HCT116 (cell line): Measurements from ENCODE around the gene GUCY2C. TPM values are rescaled to one million over a fixed set of nuclear protein-coding genes. Genes with fewer than 3 reads are reported as not detected.

ENCODE experiments used
- ATAC-seq: fragments of 200-7000 bp; cut with Tn5 transposase; 2 replicates; pipeline ENCODE4 v1.9.1; 2020; ENCODE audit warnings: mild to moderate bottlenecking, moderate library complexity
- BruUV-seq: library from RNA; stranded (reverse); fragments of 400-500 nt; replicated peaks from 2 replicates; lab custom pipeline; 2021; lab: Mats Ljungman, UMichigan
- CTCF ChIA-PET: fragments of 300-600 bp; sonication (Branson Sonifier 250); formaldehyde crosslinking; loops from one replicate; lab custom pipeline; 2021; ENCODE audit warnings: antibody characterized with exemption; lab: Charles Lee
- POLR2A ChIA-PET: fragments of 300-600, 350-600 bp; sonication (Branson Sonifier 250); formaldehyde crosslinking; loops from one replicate; lab custom pipeline; 2021; ENCODE audit warnings: antibody characterized with exemption; lab: Charles Lee
- RAD21 ChIA-PET, 2 experiments: fragments of 300-600 bp; sonication (Branson Sonifier 250); formaldehyde crosslinking; loops; one replicate each; lab custom pipeline; 2023; ENCODE audit warnings: low total read pairs in 2 of 2; ENCODE audit not compliant: uncharacterized antibody in 2 of 2, unreplicated experiment in 2 of 2, low non-redundant PET in 1 of 2; lab: Charles Lee
- DNase-seq: peaks from one replicate; pipeline ENCODE4 v3.0.0-alpha.2; 2010; ENCODE audit warnings: low read depth, low spot score
- H2AFZ ChIP-seq: fragments of 200-600 bp; shearing (Covaris generic), sonication (generic); 2 replicates; pipeline ENCODE4 v1.6.1; 2017; ENCODE audit warnings: low read depth, mixed run types, mixed read lengths, antibody characterized with exemption, low read length; ENCODE audit not compliant: poor library complexity, severe bottlenecking
- H3K27ac ChIP-seq: 2 replicates; pipeline ENCODE4 v1.5.1; 2012; ENCODE audit warnings: low read depth, low read length
- H3K27me3 ChIP-seq: fragments of 200-600 bp; sonication (generic); 2 replicates; pipeline ENCODE4 v1.6.1; 2016; ENCODE audit warnings: mixed run types, low read length, mixed read lengths; ENCODE audit not compliant: insufficient read depth
- H3K36me3 ChIP-seq, 2 experiments: fragments of 200-500 bp in 1 of 2; fragments of 200-600 bp in 1 of 2; sonication (Bioruptor generic) in 1 of 2; sonication (generic) in 1 of 2; 2 replicates each; pipeline versions ENCODE4 v1.5.1 to v1.6.1; 2014 to 2016; ENCODE audit warnings: low read length in 2 of 2, inconsistent platforms in 1 of 2, mixed read lengths in 1 of 2, mixed run types in 1 of 2; ENCODE audit not compliant: insufficient read depth in 2 of 2, control insufficient read depth in 1 of 2
- H3K4me1 ChIP-seq, 2 experiments: fragments of 200-600 bp in 1 of 2; sonication (generic) in 1 of 2; 2 replicates each; pipeline versions ENCODE4 v1.5.1 to v1.6.1; 2012 to 2017; ENCODE audit warnings: low read length in 2 of 2, inconsistent platforms in 1 of 2, mild to moderate bottlenecking in 1 of 2, mixed read lengths in 1 of 2, mixed run types in 1 of 2, moderate library complexity in 1 of 2; ENCODE audit not compliant: insufficient read depth in 2 of 2, control insufficient read depth in 1 of 2
- H3K4me2 ChIP-seq: fragments of 200-600 bp; sonication (generic); 2 replicates; pipeline ENCODE4 v1.6.1; 2017; ENCODE audit warnings: mixed run types, low read length, mixed read lengths
- H3K4me3 ChIP-seq, 2 experiments: fragments of 200-600 bp in 1 of 2; sonication (generic) in 1 of 2; replicated peaks in 1 of 2; 2 replicates each; pipeline ENCODE4 v1.5.1; 2011 to 2016; ENCODE audit warnings: low read length in 2 of 2, control low read depth in 1 of 2, low read depth in 1 of 2, mild to moderate bottlenecking in 1 of 2, mixed read lengths in 1 of 2, mixed run types in 1 of 2
- H3K79me2 ChIP-seq: fragments of 200-600 bp; sonication (generic); 2 replicates; pipeline ENCODE4 v1.6.1; 2017; ENCODE audit warnings: mild to moderate bottlenecking, mixed run types, low read length, moderate library complexity, mixed read lengths; ENCODE audit not compliant: insufficient read depth
- H3K9ac ChIP-seq: fragments of 200-600 bp; sonication (generic); 2 replicates; pipeline ENCODE4 v1.6.1; 2016; ENCODE audit warnings: low read length, mixed read lengths
- H3K9me2 ChIP-seq: fragments of 200-600 bp; sonication (generic), shearing (Covaris generic); 2 replicates; pipeline ENCODE4 v1.6.1; 2017; ENCODE audit warnings: mixed run types, mild to moderate bottlenecking, moderate library complexity; ENCODE audit not compliant: insufficient read depth
- H3K9me3 ChIP-seq, 2 experiments: fragments of 200-500 bp in 1 of 2; fragments of 200-600 bp in 1 of 2; sonication (Bioruptor generic) in 1 of 2; sonication (generic) in 1 of 2; 2 replicates each; pipeline ENCODE4 v1.6.1; 2014 to 2017; ENCODE audit warnings: low read length in 2 of 2, mixed read lengths in 2 of 2, inconsistent platforms in 1 of 2, low read depth in 1 of 2, mild to moderate bottlenecking in 1 of 2, mixed run types in 1 of 2, moderate library complexity in 1 of 2; ENCODE audit not compliant: control insufficient read depth in 1 of 2, insufficient read depth in 1 of 2
- H4K20me1 ChIP-seq: fragments of 200-600 bp; sonication (generic), shearing (Covaris generic); 2 replicates; pipeline ENCODE4 v1.6.1; 2017; ENCODE audit warnings: mixed run types, mild to moderate bottlenecking, moderate library complexity; ENCODE audit not compliant: insufficient read depth
- CBX3 ChIP-seq: IDR thresholded peaks from 2 replicates; pipeline ENCODE4 v1.6.1; 2012; ENCODE audit warnings: low read depth
- EZH2 ChIP-seq: fragments of 200-600 bp; sonication (generic); IDR thresholded peaks from 2 replicates; pipeline ENCODE4 v1.6.1; 2017; ENCODE audit warnings: antibody characterized with exemption, mixed run types
- FOSL1 ChIP-seq: IDR thresholded peaks from 2 replicates; pipeline ENCODE4 v1.6.1; 2012; ENCODE audit warnings: low read depth
- JUND ChIP-seq: IDR thresholded peaks from 2 replicates; pipeline ENCODE4 v1.6.1; 2012
- POLR2A ChIP-seq: IDR thresholded peaks from 2 replicates; pipeline ENCODE4 v1.7.0; 2011; ENCODE audit warnings: borderline replicate concordance; ENCODE audit not compliant: insufficient read depth, insufficient read length; ENCODE audit errors: extremely low read depth
- SIN3A ChIP-seq: IDR thresholded peaks from 2 replicates; pipeline ENCODE4 v1.6.1; 2012; ENCODE audit warnings: low read depth
- SRF ChIP-seq: IDR thresholded peaks from 2 replicates; pipeline ENCODE4 v1.6.1; 2012; ENCODE audit warnings: low read depth
- intact Hi-C: fragments of 100-400 bp; cut with micrococcal nuclease; formaldehyde crosslinking; loops from 2 replicates; pipeline ENCODE4 v1.10.0; 2022
- total RNA-seq: library from RNA; stranded (reverse); gene quantifications from one replicate; pipeline ENCODE4 v1.2.1, GENCODE V29; 2021; ENCODE audit not compliant: unreplicated experiment
- TF ChIP-seq, protein P1 (sequence below): IDR thresholded peaks from 2 replicates; pipeline ENCODE4 v1.6.1; 2011; ENCODE audit warnings: mild to moderate bottlenecking, low read length, moderate library complexity; ENCODE audit not compliant: insufficient replicate concordance; ENCODE audit errors: extremely low read depth

Gene GUCY2C
- total RNA-seq, 1 experiment from 2014 or later: not detected

DNA sequence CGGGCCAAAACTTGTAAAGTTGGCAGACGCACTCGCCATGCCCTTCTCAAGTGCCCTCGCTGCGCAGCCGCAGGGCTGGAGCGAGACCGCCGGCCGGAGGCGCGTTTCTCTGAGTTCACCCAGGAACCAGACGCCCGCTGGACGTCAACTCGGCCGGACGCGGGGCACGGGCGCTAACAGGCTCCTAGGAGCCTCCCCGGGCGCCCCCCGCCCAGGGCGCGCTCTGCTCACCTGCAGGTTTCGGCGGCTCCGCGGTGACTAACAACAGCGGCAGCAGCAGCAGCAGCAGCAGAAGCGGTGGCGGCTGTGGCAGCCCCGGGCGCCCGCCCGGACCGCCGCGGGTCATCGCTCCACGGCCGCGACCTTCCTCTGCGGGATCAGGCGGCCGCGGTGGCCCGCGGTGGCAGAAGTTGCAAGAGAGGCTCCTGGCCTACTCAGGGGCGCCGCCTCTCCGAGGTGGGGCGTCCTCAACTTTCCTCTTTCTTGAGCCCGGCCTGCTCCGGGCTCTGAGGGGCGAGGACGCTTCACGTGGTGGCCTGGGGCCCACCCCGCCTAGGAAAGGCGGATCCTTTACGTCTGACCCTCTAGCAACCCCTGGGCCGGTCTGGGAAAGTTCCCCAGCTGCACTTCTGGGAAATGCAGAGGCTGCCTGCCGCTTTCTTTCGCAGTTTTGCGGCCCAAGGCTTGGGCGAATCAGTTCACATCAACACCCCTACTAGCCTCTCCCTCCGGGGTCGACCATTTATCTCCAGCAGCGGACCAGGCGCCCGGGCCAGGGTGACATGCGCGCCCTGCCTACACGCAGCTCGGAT is 128.8 kb downstream of the GUCY2C start, which contains the start of gene PLBD1:
Gene PLBD1, minus strand, starts transcription at position 533 of the 812 bp plus-strand sequence. Its CDS starts 187 bp downstream, at position 346.
- no peak within 1 kb of the TSS for H3K9ac ChIP-seq
- intact Hi-C loops: no loop called here
- ChIA-PET POLR2A (no interaction called here), RAD21 (no interaction called here), CTCF (no interaction called here)
- no peak within 1 kb of the TSS for H2AFZ ChIP-seq
- no peaks in the 10 kb centered on the region for H3K79me2 ChIP-seq
- H3K27ac ChIP-seq: no peak within 1 kb of the TSS
- H3K9me2 ChIP-seq: no peaks in the 10 kb centered on the region
- ATAC-seq: no peak
- no peak within 1 kb of the TSS for H3K4me3 ChIP-seq
- H3K9me3 ChIP-seq: no peaks in the 10 kb centered on the region
- no peaks in the 10 kb centered on the region for H3K27me3 ChIP-seq
- no peak for TF ChIP-seq SIN3A
- TF ChIP-seq POLR2A: no peak
- TF ChIP-seq, protein P1, sequence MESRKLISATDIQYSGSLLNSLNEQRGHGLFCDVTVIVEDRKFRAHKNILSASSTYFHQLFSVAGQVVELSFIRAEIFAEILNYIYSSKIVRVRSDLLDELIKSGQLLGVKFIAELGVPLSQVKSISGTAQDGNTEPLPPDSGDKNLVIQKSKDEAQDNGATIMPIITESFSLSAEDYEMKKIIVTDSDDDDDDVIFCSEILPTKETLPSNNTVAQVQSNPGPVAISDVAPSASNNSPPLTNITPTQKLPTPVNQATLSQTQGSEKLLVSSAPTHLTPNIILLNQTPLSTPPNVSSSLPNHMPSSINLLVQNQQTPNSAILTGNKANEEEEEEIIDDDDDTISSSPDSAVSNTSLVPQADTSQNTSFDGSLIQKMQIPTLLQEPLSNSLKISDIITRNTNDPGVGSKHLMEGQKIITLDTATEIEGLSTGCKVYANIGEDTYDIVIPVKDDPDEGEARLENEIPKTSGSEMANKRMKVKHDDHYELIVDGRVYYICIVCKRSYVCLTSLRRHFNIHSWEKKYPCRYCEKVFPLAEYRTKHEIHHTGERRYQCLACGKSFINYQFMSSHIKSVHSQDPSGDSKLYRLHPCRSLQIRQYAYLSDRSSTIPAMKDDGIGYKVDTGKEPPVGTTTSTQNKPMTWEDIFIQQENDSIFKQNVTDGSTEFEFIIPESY: no peak
- TF ChIP-seq JUND: no peak
- no peak for TF ChIP-seq EZH2
- no peak for TF ChIP-seq CBX3
- no peak for TF ChIP-seq FOSL1
- TF ChIP-seq SRF: no peak
- BruUV-seq: no TSS peak
- H3K36me3 ChIP-seq: no peaks in the 10 kb centered on the region
- H3K4me1 ChIP-seq: no peaks in the 10 kb centered on the region
- H3K4me2 ChIP-seq: no peak within 1 kb of the TSS
- no peak for DNase-seq
- H4K20me1 ChIP-seq: no peaks in the 10 kb centered on the region
